ENCODE measurements around the gene ELMO2.
A peak's percentile ranks its signal among the peaks of the same experiment; 100 is the strongest.
"Not testable (repeated sequence)": the region's sequence is repeated elsewhere in the genome, so short reads cannot be mapped to it uniquely, and the experiment has no call there.

Gene ELMO2

GRCh38 chr20:46401478-46401860, 4.9 kb downstream of the ELMO2 start:
- no peak for DNase-seq

DNA sequence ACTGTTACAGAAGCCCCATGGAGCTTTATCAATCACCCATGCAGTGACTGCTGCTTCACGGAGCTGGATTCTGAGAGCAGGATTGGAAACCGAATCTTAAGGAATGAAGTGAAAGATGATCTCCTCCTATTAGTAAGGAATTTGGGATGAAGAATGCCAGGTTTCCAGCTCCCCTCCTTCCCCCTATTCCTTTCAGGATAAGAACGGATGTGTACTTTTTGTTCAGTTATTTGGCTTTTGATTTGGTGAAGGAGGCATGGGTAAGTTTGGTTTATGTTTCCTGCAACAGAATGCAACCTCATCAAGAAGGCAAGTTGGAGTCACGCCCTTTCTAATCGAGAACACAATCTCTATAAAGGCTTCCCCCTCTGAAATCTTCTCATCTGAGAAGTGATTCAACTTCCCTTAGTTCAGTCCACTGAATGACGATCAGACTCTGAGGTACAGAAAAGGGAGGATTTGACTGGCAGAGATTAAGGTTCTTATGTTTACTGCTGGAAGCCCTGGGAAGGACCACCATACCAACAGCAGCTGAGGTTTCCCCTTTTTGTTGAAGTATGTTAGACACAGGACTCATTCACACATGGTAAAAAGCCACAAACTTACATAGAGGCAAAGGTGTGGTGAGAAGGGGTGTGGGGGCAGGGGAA, 5.5 kb downstream of the ELMO2 start:
- DNase-seq, result peak; percentile 32

- DNase-seq, result no peak
Observed at GRCh38 chr20:46400253-46400652, 6.2 kb downstream of the ELMO2 start.

DNA sequence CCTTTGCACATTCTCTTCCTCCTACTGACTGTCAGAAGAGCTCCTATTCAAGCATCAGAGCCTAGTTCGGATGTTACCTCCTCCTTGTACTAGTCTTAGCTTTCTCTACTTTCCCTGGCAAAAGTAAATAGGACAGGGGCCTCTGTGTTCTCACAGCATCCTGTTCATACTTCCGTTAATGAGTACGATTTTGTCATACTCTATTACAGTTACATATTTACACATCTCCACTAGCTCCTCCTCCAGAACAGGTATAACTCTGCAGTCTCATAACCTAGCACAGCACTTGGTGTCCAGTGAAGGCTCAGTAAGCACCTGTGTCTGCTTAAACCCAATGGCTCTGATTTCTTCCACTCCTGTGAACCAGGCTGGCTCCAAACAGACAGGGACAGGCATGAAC, 7.0 kb downstream of the ELMO2 start:
- no peak for DNase-seq

DNA sequence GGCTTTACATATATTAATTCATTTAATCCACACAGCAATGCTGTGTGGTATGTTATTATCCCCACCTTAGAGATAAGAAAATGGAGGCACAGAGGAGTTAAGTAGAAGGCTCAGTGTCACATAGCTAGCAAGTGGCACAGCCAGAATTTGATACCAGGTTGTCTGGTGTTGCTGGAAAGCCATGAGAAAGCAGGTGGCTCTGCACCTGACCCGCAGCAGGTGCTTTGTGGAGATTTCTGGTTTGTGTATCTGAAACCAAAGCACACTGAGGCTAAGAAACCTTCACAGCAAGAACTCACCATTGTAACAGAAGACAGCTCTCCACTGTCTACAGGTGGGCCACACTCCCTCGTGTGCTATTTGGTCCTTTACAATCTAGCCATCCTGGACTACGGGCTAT, 7.5 kb downstream of the ELMO2 start:
- no peak for DNase-seq

- no peak for DNase-seq
Observed at GRCh38 chr20:46396052-46396740, 10.2 kb downstream of the ELMO2 start.

- no peak for DNase-seq
Observed at GRCh38 chr20:46394872-46395760, 11.3 kb downstream of the ELMO2 start.

- no peak for DNase-seq
Observed at GRCh38 chr20:46393967-46394366, 12.4 kb downstream of the ELMO2 start.

- DNase-seq, result no peak
Observed at GRCh38 chr20:46388937-46389336, 17.5 kb downstream of the ELMO2 start.

DNA sequence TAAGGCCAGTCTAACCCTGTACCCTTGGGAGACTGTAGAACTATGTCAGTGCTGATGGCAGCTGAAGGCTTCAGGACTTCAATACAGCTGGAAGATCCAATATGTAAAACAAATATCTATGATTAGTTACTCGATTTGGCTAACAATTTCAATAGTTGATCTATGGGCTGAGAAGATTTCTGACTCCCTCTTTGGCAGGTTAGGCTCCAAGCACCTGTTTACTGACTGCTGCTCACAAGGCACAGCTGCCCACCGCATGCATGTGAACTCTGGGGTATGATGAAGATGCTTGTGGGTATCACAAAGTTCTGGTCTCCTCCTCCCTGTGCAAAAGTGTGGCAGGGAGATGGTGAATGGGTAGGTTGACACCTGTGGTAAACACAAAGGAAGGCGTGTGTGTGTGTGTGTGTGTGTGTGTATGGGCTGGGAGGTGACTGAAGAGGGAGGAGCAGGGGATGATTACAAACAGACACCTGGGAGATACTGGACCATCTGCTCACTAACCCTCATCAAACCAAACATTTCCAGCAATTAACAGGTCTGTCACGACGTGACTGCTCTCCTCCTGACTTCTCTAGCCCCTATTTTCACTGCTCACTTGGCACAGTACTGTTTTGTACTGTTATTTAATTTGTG, 18.1 kb downstream of the ELMO2 start:
- no peak for DNase-seq

DNA sequence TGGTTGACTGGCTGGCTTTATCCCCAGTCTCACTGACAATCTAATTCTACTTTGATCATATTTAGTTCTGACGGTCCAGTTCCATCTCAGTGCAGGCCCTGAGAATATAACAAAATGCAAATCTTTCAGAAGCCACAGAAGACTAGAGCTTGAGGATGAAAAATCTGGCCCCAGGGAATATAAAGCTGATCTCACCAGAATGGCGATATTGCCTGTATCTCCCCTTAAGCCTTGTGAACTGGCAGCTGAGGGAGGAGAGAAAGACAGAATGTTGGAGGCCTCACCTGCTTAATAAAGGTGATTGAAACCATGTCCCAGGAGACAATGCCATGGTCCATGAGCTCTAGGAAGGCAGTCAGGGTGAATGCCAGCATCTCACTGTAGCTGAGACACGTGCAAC, 19.4 kb downstream of the ELMO2 start:
- DNase-seq, result not testable (repeated sequence)

DNA sequence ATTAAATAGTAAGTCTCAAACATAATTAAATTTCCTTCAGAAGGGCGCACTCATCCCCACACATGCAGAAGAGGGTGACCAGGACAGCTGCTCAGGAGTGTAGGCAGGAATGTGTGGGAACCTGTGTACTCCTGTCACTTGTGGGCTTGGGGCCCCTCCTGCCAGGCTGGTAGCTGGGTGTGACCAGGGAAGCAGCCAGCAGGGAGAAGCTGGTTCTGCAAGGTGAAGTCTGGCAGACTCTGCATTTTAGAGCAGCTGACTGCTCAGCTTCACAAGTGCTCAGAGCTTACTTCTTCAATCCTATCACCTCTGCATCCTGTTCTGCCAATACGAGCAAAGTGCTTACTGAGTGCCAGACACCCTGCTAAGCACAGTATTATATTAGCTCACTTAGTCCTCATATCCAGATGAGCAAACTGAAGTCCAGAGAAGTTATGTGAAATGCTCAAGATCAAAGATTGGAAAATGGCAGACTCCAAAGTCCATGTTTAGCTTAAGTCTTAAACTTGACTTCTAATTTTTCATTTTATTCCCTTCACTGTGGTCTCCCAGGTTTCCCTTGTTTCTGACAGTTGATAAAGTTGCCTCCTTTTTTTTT, 27.9 kb downstream of the ELMO2 start:
- no peak for DNase-seq

DNA sequence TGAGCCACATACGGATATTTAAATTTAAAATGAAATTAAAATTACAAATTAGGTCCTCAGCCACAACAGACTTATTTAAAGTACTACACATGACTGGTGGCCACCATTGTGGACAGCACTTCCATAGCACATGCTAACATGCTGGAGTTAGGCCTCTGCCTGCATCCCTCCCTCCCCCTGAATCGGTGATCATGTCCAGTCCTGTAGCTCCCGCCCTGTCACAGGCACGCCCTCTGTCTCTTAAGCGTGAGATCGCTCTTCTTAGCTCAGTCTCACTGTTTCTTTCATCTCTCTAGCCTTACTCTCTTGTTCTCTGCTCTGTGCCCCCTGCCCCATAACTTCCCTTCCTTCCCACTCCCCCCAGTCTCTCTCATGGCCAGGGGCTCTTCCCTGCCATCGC, 28.9 kb downstream of the ELMO2 start:
- DNase-seq, result no peak

GRCh38 chr20:46376196-46376785, 30.1 kb downstream of the ELMO2 start:
- DNase-seq, result no peak

DNA sequence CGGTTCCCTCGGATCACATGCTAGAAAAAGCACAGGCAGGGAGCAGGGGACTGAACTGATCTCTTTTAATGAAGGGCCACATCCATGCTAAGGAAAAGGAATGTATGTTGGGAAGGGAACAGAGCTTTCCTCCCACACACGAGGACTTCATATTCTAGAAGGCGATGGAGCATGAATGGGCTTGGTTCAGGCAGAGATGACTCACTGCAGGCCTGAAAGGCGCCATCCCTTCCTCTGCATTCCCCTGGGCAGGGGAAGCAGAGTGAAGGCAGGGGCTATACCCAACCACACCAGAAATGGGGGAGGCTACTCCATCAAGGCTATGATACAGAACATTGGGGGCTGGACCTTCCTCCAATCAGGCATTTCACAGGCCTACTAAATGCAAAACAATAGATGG, 30.6 kb downstream of the ELMO2 start:
- DNase-seq, result no peak

DNA sequence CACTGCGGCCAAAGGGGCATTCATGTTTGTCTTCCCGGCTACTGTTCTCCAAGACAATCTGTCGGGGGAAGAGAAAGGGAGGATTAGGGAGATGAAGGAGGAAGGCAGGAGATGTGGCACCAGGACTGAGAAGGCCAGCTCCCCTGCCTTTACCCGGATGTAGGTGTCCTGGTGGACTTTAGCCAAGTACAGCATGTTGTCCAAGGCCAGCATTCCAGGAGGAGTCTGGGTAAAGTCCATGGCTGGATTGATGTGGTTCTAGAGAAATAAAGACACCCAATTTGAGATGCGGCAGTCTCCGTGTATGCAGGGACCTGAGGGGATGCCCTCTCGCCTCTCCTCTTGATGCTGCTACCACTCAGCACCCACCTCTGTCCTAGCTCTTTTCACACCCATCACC, 32.0 kb downstream of the ELMO2 start:
- DNase-seq, result no peak

DNA sequence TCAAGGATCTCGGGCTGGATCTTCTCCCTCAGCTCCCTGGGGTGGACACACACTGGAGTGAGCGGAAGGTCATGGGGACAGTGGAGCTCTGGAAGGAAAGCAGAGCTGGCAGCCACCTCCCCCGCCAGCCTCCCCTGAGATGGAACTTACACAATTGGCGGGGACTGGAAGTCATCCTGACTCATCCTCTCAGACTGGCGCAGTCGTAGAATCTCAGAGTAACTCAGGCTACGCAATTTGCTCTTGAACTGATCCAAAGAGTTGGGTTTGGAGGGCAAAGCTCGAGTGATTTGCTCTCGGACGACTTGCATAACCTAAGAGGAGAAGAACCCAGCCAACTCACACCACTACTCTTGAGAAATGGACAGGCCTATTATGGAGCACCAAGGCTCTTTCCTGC, 34.8 kb downstream of the ELMO2 start:
- no peak for DNase-seq

- no peak for DNase-seq
Observed at GRCh38 chr20:46368902-46369268, 37.5 kb downstream of the ELMO2 start.

DNA sequence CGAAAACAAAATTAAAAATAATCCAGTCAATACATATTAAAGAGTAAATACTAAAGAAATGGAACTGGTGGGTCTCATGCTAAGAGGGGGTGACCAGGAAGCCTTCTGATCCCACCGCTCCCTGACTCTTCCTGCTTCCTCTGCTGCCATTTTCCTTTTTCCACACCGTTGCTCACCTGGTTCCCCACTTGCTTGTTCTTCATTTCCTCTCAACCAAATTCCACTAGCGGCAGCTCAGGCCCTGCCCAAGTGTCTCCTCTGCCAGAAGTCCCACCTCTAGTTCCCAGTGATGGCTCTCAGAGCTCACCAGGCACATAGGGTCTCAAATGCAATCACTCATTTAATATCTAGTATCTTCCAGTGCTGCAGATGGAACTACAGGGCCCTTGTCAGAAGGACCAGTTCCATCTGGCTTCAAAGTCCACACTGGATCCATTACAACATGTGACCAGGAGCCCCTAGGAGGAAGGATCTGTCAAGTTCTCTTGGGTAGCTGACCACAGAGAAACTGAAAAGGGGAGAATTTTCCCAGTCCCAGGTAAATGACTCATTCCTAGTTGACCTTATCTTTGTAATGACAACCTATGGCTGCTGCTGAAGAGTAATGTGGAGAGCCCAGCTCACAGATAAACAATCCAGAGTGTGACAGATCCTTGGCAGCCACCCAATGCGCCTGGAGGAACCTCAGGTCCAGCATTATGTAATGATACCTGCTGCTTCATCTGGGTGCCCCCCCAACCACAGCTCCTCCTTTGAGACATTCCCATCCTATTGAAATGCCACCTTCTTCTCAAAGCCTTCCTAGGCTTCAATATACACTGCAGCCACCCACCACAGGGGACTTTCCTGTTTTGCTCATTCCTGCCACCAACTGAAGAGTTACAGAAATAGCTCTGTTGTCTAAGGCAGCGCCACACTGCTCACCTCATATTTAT, 38.2 kb downstream of the ELMO2 start:
- no peak for DNase-seq

GRCh38 chr20:46367234-46367633, 39.2 kb downstream of the ELMO2 start:
- DNase-seq, result no peak

- no peak for DNase-seq
Observed at GRCh38 chr20:46366826-46367225, 39.6 kb downstream of the ELMO2 start.
